ENCODE measurements around the gene ACOT7. TPM values are rescaled to one million over a fixed set of nuclear protein-coding genes. Genes with fewer than 3 reads are reported as not detected.

Gene ACOT7
- total and polyA plus RNA-seq, 2 of the 13 experiments (the other 11 are each of a cell fraction or from before 2014, with no cell fraction given), result 33.0 to 55.8 TPM

GRCh38 chr1:6310116-6310848 is 83.3 kb downstream of the ACOT7 start:
- TF ChIP-seq CHD4 (IDR thresholded peaks at IDR 0.05; ENCODE audit: borderline replicate concordance, low read length), result no peak
- no peak for TF ChIP-seq SIN3B (IDR thresholded peaks at IDR 0.05; ENCODE audit: low read length)
- TF ChIP-seq MAFK (conservative IDR thresholded peaks at IDR 0.05 in 1 of 2, IDR thresholded peaks at IDR 0.05 in 1 of 2; ENCODE audit: low read length in 2 of 2), result no peak
- TF ChIP-seq HNRNPH1 (optimal IDR thresholded peaks at IDR 0.05; ENCODE audit: low read depth, low read length), result no peak
- TF ChIP-seq, protein P1, sequence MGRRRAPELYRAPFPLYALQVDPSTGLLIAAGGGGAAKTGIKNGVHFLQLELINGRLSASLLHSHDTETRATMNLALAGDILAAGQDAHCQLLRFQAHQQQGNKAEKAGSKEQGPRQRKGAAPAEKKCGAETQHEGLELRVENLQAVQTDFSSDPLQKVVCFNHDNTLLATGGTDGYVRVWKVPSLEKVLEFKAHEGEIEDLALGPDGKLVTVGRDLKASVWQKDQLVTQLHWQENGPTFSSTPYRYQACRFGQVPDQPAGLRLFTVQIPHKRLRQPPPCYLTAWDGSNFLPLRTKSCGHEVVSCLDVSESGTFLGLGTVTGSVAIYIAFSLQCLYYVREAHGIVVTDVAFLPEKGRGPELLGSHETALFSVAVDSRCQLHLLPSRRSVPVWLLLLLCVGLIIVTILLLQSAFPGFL (CRISPR knock-in tag; IDR thresholded peaks at IDR 0.05), result no peak
- TF ChIP-seq ZNF367 (CRISPR knock-in tag; IDR thresholded peaks at IDR 0.05; ENCODE audit: borderline replicate concordance), result no peak
- TF ChIP-seq IRX3 (CRISPR knock-in tag; IDR thresholded peaks at IDR 0.05; ENCODE audit: borderline replicate concordance, low read depth), result no peak
- no peak for TF ChIP-seq ZNF446 (CRISPR knock-in tag; IDR thresholded peaks at IDR 0.05)
- TF ChIP-seq ZNF138 (CRISPR knock-in tag; IDR thresholded peaks at IDR 0.05; ENCODE audit: low read depth), result no peak
- TF ChIP-seq SKIL (CRISPR knock-in tag; IDR thresholded peaks at IDR 0.05; ENCODE audit: borderline replicate concordance), result no peak
- TF ChIP-seq, protein P2, sequence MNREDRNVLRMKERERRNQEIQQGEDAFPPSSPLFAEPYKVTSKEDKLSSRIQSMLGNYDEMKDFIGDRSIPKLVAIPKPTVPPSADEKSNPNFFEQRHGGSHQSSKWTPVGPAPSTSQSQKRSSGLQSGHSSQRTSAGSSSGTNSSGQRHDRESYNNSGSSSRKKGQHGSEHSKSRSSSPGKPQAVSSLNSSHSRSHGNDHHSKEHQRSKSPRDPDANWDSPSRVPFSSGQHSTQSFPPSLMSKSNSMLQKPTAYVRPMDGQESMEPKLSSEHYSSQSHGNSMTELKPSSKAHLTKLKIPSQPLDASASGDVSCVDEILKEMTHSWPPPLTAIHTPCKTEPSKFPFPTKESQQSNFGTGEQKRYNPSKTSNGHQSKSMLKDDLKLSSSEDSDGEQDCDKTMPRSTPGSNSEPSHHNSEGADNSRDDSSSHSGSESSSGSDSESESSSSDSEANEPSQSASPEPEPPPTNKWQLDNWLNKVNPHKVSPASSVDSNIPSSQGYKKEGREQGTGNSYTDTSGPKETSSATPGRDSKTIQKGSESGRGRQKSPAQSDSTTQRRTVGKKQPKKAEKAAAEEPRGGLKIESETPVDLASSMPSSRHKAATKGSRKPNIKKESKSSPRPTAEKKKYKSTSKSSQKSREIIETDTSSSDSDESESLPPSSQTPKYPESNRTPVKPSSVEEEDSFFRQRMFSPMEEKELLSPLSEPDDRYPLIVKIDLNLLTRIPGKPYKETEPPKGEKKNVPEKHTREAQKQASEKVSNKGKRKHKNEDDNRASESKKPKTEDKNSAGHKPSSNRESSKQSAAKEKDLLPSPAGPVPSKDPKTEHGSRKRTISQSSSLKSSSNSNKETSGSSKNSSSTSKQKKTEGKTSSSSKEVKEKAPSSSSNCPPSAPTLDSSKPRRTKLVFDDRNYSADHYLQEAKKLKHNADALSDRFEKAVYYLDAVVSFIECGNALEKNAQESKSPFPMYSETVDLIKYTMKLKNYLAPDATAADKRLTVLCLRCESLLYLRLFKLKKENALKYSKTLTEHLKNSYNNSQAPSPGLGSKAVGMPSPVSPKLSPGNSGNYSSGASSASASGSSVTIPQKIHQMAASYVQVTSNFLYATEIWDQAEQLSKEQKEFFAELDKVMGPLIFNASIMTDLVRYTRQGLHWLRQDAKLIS (CRISPR knock-in tag; IDR thresholded peaks at IDR 0.05), result no peak
- TF ChIP-seq MED1 (CRISPR knock-in tag; IDR thresholded peaks at IDR 0.05), result no peak
- TF ChIP-seq NCOA5 (CRISPR knock-in tag; IDR thresholded peaks at IDR 0.05), result no peak
- no peak for TF ChIP-seq TBL1XR1 (IDR thresholded peaks at IDR 0.05; ENCODE audit: borderline replicate concordance, low read length, partially characterized antibody)
- no peak for TF ChIP-seq NR2C2 (CRISPR knock-in tag; IDR thresholded peaks at IDR 0.05; ENCODE audit: borderline replicate concordance)
- Histone ChIP-seq H3K79me2 (ENCODE audit: insufficient read depth, low read length) (no peaks in the 10 kb centered on the region), H3K9me3 (ENCODE audit: low read length) (no peaks in the 10 kb centered on the region), H2AFZ (ENCODE audit: low read length) (no peak overlapping the region), H3K4me1 (ENCODE audit: insufficient read depth, low read length) (no peaks in the 10 kb centered on the region), H3K4me2 (ENCODE audit: low read depth, low read length) (no peak overlapping the region), H3K4me3 (replicated peaks in 1 of 3; ENCODE audit: insufficient read depth in 1 of 3, low read depth in 2 of 3, low read length in 3 of 3) (no peak overlapping the region), H3K36me3 (replicated peaks in 1 of 2; ENCODE audit: control insufficient read depth in 1 of 2, insufficient read depth in 2 of 2, low read length in 2 of 2) (peaks cover 5 to 7% of the 10 kb centered on the region in 2 experiments; a peak in 2 of 5 replicates), H3K27me3 (ENCODE audit: control insufficient read depth in 1 of 2, insufficient read depth in 2 of 2, low read length in 2 of 2) (no peaks in the 10 kb centered on the region), H3K9ac (ENCODE audit: insufficient read depth, low read depth, low read length) (no peak overlapping the region), H3K27ac (ENCODE audit: extremely low read length, insufficient read depth, low read length) (no peak overlapping the region), H4K20me1 (ENCODE audit: insufficient read depth, low read length) (no peaks in the 10 kb centered on the region)
- ATAC-seq, result no peak
- no peak for FAIRE-seq
- 96% methylated on average over 3 of the region's 9 CpGs for WGBS (ENCODE audit: low lambda C conversion rate)
- intact Hi-C loops (cut with micrococcal nuclease; ENCODE audit: unreplicated experiment) (no loop called here), in situ Hi-C loops (cut with HindIII; ENCODE audit: extremely low pct_ligation_motif_present, low pct_unique_long_range_greater_than_20kb) (no loop called here)
- no TSS peak for BruUV-seq (replicated peaks)
- POLR2A ChIA-PET, result no interaction called here
- no peak for DNase-seq (ENCODE audit: low spot score)
- CTCF ChIA-PET (ENCODE audit: low intra/inter-chr PET ratio, low total read pairs), result no interaction called here

All from HepG2 (cell line).